Measurements from ENCODE around the gene PCDH15. TPM values are rescaled to one million over a fixed set of nuclear protein-coding genes. Genes with fewer than 3 reads are reported as not detected.
A peak's percentile ranks its signal among the peaks of the same experiment; 100 is the strongest.

Gene PCDH15
- total and polyA plus RNA-seq, 9 of the 15 experiments (the other 6 are each of a cell fraction or from before 2014, with no cell fraction given), result not detected

DNA sequence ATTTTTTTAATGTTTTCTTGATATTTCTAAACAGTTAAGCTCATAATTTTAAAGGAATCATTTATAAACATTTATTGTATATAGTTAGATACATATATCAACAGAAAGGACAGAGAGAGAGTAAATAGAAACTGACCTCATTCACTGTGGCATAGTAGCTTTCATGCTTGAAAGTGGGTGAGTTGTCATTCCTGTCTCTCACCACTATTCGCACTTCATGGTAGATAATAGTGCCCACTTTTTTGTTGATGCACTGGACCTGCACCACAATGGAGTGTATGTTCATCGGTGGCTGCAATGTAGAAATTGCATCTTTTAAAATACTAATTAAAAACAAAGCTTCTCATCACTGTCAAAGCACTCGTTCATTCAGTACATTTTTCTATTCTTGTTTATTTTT is 432.0 kb downstream of the PCDH15 start (continued):
- TF ChIP-seq, protein P1, sequence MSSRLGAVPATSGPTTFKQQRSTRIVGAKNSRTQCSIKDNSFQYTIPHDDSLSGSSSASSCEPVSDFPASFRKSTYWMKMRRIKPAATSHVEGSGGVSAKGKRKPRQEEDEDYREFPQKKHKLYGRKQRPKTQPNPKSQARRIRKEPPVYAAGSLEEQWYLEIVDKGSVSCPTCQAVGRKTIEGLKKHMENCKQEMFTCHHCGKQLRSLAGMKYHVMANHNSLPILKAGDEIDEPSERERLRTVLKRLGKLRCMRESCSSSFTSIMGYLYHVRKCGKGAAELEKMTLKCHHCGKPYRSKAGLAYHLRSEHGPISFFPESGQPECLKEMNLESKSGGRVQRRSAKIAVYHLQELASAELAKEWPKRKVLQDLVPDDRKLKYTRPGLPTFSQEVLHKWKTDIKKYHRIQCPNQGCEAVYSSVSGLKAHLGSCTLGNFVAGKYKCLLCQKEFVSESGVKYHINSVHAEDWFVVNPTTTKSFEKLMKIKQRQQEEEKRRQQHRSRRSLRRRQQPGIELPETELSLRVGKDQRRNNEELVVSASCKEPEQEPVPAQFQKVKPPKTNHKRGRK (tag; IDR thresholded peaks at IDR 0.05), result no peak
- no peak for TF ChIP-seq SUPT5H (IDR thresholded peaks at IDR 0.05)
- TF ChIP-seq TAF9B (IDR thresholded peaks at IDR 0.05; ENCODE audit: partially characterized antibody), result no peak
- TF ChIP-seq, protein P2, sequence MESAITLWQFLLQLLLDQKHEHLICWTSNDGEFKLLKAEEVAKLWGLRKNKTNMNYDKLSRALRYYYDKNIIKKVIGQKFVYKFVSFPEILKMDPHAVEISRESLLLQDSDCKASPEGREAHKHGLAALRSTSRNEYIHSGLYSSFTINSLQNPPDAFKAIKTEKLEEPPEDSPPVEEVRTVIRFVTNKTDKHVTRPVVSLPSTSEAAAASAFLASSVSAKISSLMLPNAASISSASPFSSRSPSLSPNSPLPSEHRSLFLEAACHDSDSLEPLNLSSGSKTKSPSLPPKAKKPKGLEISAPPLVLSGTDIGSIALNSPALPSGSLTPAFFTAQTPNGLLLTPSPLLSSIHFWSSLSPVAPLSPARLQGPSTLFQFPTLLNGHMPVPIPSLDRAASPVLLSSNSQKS (CRISPR knock-in tag; IDR thresholded peaks at IDR 0.05), result no peak

GRCh38 chr10:54363390-54363789 is 437.6 kb downstream of the PCDH15 start:
- Histone ChIP-seq H3K27me3 (ENCODE audit: control insufficient read depth in 2 of 2, insufficient read depth in 2 of 2, low read length in 2 of 2) (no peaks in the 10 kb centered on the region), H3K4me3 (no peak overlapping the region), H4K20me1 (replicated peaks; ENCODE audit: control insufficient read depth, insufficient read depth, low read length) (no peaks in the 10 kb centered on the region), H3K9me1 (ENCODE audit: control insufficient read depth, insufficient read depth, low read length) (no peaks in the 10 kb centered on the region), H3K27ac (ENCODE audit: extremely low read depth, low read depth, low read length) (no peak overlapping the region), H3K9ac (ENCODE audit: insufficient read depth in 1 of 2, low read depth in 2 of 2, low read length in 2 of 2) (no peak overlapping the region), H3K79me2 (ENCODE audit: control insufficient read depth, insufficient read depth, low read length) (no peaks in the 10 kb centered on the region), H3K4me1 (replicated peaks in 1 of 2; ENCODE audit: control insufficient read depth in 2 of 2, insufficient read depth in 2 of 2, low read length in 2 of 2) (no peaks in the 10 kb centered on the region), H3K9me3 (replicated peaks; ENCODE audit: control insufficient read depth, insufficient read depth, low read depth, low read length) (peaks cover 2% of the 10 kb centered on the region; the same call in 1 of the 2 replicates), H3K36me3 (ENCODE audit: control insufficient read depth, insufficient read depth, low read length) (no peaks in the 10 kb centered on the region), H2AFZ (ENCODE audit: low read depth, low read length) (no peak overlapping the region), H3K4me2 (ENCODE audit: insufficient read depth, low read length) (no peak overlapping the region)
- intact Hi-C loops (cut with micrococcal nuclease) (no loop called here), in situ Hi-C loops (cut with MboI) (no loop called here)
- CTCF ChIA-PET (ENCODE audit: low intra/inter-chr PET ratio), result no interaction called here
- ATAC-seq, result no peak
- POLR2A ChIA-PET, result no interaction called here
- BruUV-seq (replicated peaks), result no TSS peak
- FAIRE-seq, result no peak
- WGBS (ENCODE audit: insufficient coverage, low coverage, missing lambda C conversion rate), result 0% methylated on average over 1 of the region's 1 CpG
- no peak for DNase-seq (ENCODE audit: extremely low read depth in 1 of 4, low spot score in 3 of 4)
- TF ChIP-seq C11orf30 (IDR thresholded peaks at IDR 0.05; ENCODE audit: low read depth) (peak; percentile 55), FOXJ3 (CRISPR knock-in tag; IDR thresholded peaks at IDR 0.05) (no peak), BMI1 (IDR thresholded peaks at IDR 0.05; ENCODE audit: low read length) (no peak), NFE2 (IDR thresholded peaks at IDR 0.05; ENCODE audit: low read depth) (peak; percentile 32; the same call in 1 of the 2 replicates), POLR2AphosphoS2 (IDR thresholded peaks at IDR 0.05; ENCODE audit: low read length) (no peak), MAFG (tag; conservative IDR thresholded peaks at IDR 0.05) (peak; percentile 77), NFE2L1 (tag; IDR thresholded peaks at IDR 0.05; ENCODE audit: borderline replicate concordance, low read depth) (peak; percentile 54; the same call in 1 of the 2 replicates), HNRNPH1 (optimal IDR thresholded peaks at IDR 0.05; ENCODE audit: low read depth, low read length) (no peak), MAFF (IDR thresholded peaks at IDR 0.05; ENCODE audit: low read length) (peak; percentile 82), ZNF217 (CRISPR knock-in tag; IDR thresholded peaks at IDR 0.05) (no peak), MITF (IDR thresholded peaks at IDR 0.05) (no peak), MAFK (IDR thresholded peaks at IDR 0.05; ENCODE audit: low read length) (peak; percentile 83), CC2D1A (IDR thresholded peaks at IDR 0.05) (no peak), MYNN (IDR thresholded peaks at IDR 0.05) (no peak), MYNN (CRISPR knock-in tag; IDR thresholded peaks at IDR 0.05) (no peak), ZNF316 (IDR thresholded peaks at IDR 0.05) (peak; percentile 87)

All from K562 (cell line).